ENCODE measurements around the gene LPP. TPM values are rescaled to one million over a fixed set of nuclear protein-coding genes. Genes with fewer than 3 reads are reported as not detected.

Gene LPP
- total RNA-seq, 1 donor from 2014 or later, result 97.4 TPM

DNA sequence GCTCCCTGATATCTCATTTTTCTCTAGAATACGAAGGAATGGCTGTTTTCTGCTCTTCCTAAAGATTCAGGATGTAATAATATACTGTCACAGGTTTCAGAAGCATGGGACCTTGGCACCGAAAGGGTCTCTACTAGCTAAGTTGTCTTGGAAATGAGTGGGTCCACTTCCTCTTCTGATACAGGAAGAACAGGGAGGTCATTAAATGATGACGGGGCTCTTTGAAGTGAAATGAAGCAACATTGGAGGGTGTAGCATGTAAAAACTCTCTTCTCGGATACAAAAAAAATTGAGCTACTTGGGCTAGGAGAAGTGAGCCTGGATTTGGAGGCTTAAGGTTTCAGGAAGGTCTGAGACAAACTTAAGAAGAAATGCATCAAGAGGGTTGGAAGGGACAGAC is 668.0 kb downstream of the LPP start:
- no peak overlapping the region for H3K4me3 ChIP-seq
- DNase-seq, result no peak
- peaks cover 41% of the 10 kb centered on the region for H3K4me1 ChIP-seq
- no peak overlapping the region for H3K27ac ChIP-seq (replicated peaks)
- H3K36me3 ChIP-seq, result no peaks in the 10 kb centered on the region
- intact Hi-C loops (cut with micrococcal nuclease), result no loop called here
- H3K9me3 ChIP-seq (replicated peaks), result no peaks in the 10 kb centered on the region
- TF ChIP-seq, protein P1, sequence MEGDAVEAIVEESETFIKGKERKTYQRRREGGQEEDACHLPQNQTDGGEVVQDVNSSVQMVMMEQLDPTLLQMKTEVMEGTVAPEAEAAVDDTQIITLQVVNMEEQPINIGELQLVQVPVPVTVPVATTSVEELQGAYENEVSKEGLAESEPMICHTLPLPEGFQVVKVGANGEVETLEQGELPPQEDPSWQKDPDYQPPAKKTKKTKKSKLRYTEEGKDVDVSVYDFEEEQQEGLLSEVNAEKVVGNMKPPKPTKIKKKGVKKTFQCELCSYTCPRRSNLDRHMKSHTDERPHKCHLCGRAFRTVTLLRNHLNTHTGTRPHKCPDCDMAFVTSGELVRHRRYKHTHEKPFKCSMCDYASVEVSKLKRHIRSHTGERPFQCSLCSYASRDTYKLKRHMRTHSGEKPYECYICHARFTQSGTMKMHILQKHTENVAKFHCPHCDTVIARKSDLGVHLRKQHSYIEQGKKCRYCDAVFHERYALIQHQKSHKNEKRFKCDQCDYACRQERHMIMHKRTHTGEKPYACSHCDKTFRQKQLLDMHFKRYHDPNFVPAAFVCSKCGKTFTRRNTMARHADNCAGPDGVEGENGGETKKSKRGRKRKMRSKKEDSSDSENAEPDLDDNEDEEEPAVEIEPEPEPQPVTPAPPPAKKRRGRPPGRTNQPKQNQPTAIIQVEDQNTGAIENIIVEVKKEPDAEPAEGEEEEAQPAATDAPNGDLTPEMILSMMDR (IDR thresholded peaks at IDR 0.05; ENCODE audit: borderline replicate concordance), result no peak
- H3K27me3 ChIP-seq (ENCODE audit: low read depth), result no peaks in the 10 kb centered on the region

DNA sequence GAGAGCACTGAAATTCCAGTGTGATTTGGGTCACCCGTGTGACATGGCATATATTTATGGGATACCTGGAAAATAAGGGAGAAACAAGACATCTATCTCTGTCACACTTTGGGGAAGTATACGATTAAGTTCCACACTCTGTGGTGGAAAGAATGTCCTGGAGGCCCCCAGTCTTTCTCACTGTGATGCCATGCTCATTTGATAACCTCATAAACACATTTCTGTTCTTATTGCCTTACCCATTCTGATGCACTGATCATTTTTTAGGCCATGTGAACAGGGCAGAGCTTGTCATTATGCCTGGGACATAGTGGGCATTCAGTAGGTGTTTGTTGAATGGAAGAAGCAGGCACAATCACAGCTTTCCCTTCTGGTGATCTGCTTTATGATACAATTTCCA is 668.5 kb downstream of the LPP start:
- Histone ChIP-seq H3K4me1 (peaks cover 41% of the 10 kb centered on the region), H3K36me3 (no peaks in the 10 kb centered on the region), H3K9me3 (replicated peaks) (no peaks in the 10 kb centered on the region), H3K27me3 (ENCODE audit: low read depth) (no peaks in the 10 kb centered on the region), H3K27ac (replicated peaks) (no peak overlapping the region), H3K4me3 (no peak overlapping the region)
- no peak for DNase-seq
- TF ChIP-seq, protein P1 (IDR thresholded peaks at IDR 0.05; ENCODE audit: borderline replicate concordance), result no peak
- intact Hi-C loops (cut with micrococcal nuclease), result no loop called here

DNA sequence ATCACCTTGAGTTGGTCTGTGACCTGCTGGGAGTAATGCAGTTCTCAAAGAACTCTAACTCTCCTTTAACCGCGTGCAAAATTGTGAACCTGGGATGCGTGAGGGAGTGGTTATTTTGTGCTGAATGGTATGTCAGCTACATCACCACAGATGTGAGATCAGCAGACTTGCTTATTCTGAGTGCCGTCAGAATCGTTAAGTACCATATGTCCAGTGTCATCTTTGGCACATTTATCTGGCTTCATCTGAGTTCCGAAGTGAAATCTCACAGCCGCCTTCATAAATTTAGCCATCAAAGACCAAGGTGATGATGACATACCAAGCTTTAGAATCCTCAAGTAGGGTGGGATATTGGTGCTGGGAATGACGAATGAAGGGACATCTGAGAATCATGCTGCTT is 670.6 kb downstream of the LPP start:
- TF ChIP-seq, protein P1 (IDR thresholded peaks at IDR 0.05; ENCODE audit: borderline replicate concordance), result no peak

DNA sequence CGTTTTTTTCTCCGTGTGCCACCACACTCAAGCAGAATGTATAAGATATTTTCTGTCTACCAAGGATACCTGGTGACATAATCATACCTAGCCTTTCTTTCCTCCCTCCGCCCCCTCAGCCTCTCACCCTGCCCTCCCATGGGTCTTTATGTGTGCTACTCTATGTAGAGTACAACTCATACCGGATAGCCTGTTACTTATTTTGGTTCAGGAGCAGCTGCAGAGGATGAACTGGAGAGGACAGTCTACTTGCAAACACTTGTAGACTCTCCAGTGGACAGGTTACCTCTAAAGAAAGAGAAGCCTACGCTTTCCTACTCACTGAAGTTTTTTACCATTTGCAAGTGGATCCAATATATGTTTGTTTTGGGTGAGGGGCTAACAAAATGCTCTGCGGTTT is 671.9 kb downstream of the LPP start:
- Histone ChIP-seq H3K9me3 (replicated peaks) (no peaks in the 10 kb centered on the region), H3K27me3 (ENCODE audit: low read depth) (no peaks in the 10 kb centered on the region), H3K4me1 (peaks cover 24% of the 10 kb centered on the region), H3K36me3 (no peaks in the 10 kb centered on the region), H3K4me3 (no peak overlapping the region), H3K27ac (replicated peaks) (no peak overlapping the region)
- TF ChIP-seq, protein P1 (IDR thresholded peaks at IDR 0.05; ENCODE audit: borderline replicate concordance), result no peak
- intact Hi-C loops (cut with micrococcal nuclease), result no loop called here
- no peak for DNase-seq

More for the DNA sequence above, 670.6 kb downstream of the LPP start:
- no peaks in the 10 kb centered on the region for H3K27me3 ChIP-seq (ENCODE audit: low read depth)
- intact Hi-C loops (cut with micrococcal nuclease), result no loop called here
- no peak overlapping the region for H3K27ac ChIP-seq (replicated peaks)
- DNase-seq, result no peak
- peaks cover 32% of the 10 kb centered on the region for H3K4me1 ChIP-seq
- H3K36me3 ChIP-seq, result no peaks in the 10 kb centered on the region
- H3K4me3 ChIP-seq, result no peak overlapping the region
- no peaks in the 10 kb centered on the region for H3K9me3 ChIP-seq (replicated peaks)

DNA sequence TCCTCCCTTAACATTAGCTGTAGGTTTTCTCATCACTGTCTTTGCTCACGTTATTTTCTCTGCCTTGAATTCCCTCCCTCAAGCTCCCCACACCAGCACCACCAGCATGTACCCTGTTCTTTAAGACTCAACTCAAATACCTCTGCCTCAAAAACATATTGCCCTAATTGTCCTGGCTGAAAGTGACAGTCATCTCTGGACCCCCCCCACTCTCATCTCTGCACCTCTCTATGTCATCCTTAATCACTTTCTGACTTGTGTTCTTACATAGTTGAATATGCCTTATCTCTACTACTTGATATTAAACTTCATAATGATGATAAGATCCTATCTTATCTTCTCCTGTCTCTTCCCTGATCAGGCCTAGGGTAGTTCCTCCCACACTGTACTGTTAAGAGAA is 672.6 kb downstream of the LPP start:
- DNase-seq, result no peak
- no peak overlapping the region for H3K4me3 ChIP-seq
- H3K27ac ChIP-seq (replicated peaks), result no peak overlapping the region
- peaks cover 24% of the 10 kb centered on the region for H3K4me1 ChIP-seq
- H3K36me3 ChIP-seq, result no peaks in the 10 kb centered on the region
- H3K9me3 ChIP-seq (replicated peaks), result no peaks in the 10 kb centered on the region
- intact Hi-C loops (cut with micrococcal nuclease), result no loop called here
- TF ChIP-seq, protein P1 (IDR thresholded peaks at IDR 0.05; ENCODE audit: borderline replicate concordance), result no peak
- H3K27me3 ChIP-seq (ENCODE audit: low read depth), result no peaks in the 10 kb centered on the region

DNA sequence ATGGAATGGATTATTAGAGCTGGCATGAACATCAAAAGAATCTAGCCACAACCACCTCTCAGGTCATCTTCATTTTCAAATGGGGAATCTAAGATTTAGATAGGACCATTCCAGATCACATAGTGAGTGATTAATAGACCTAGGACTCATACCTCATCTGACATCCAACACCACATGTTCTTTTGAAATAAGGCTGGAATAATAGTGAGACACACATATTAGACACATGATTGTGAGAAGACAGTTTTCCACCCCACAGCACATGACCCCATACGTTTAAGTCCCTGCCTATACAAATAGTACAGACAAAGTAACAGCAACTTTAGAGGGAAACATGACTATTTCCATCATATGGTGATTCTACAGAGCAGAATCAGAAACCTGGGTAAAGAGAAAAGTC is 673.1 kb downstream of the LPP start:
- DNase-seq, result no peak
- TF ChIP-seq, protein P1 (IDR thresholded peaks at IDR 0.05; ENCODE audit: borderline replicate concordance), result no peak
- peaks cover 22% of the 10 kb centered on the region for H3K4me1 ChIP-seq
- no peaks in the 10 kb centered on the region for H3K9me3 ChIP-seq (replicated peaks)
- no peak overlapping the region for H3K27ac ChIP-seq (replicated peaks)
- no peaks in the 10 kb centered on the region for H3K27me3 ChIP-seq (ENCODE audit: low read depth)
- H3K36me3 ChIP-seq, result no peaks in the 10 kb centered on the region
- intact Hi-C loops (cut with micrococcal nuclease), result no loop called here
- H3K4me3 ChIP-seq, result no peak overlapping the region
